Esophagus squamous epithelium (tissue), 5 donors: Measurements from ENCODE around the gene CNIH2. TPM values are rescaled to one million over a fixed set of nuclear protein-coding genes. Genes with fewer than 3 reads are reported as not detected.

Experiments used
- DNase-seq: peaks from one replicate; lab custom pipeline; 2025; lab: John Stamatoyannopoulos, UW
- H3K27ac ChIP-seq, 4 donors: fragments of 200-600 bp; sonication (generic); one replicate each; pipeline ENCODE4 v1.5.1; 2016 to 2019; ENCODE audit warnings: mild to moderate bottlenecking in 1 of 4
- H3K27me3 ChIP-seq, 4 donors: fragments of 200-600 bp; sonication (generic); 1 replicate in 3 of 4; 2 replicates in 1 of 4; pipeline versions ENCODE4 v1.5.1 to v1.6.0; 2017 to 2021; ENCODE audit warnings: antibody characterized with exemption in 1 of 4
- H3K36me3 ChIP-seq, 3 donors: fragments of 200-600 bp; sonication (generic); one replicate each; pipeline ENCODE4 v1.5.1; 2016 to 2019
- H3K4me1 ChIP-seq, 3 donors: fragments of 200-600 bp; sonication (generic); one replicate each; pipeline ENCODE4 v1.5.1; 2017 to 2019
- H3K4me3 ChIP-seq, 4 donors: fragments of 200-600 bp; sonication (generic); 1 replicate in 3 of 4; 2 replicates in 1 of 4; pipeline ENCODE4 v1.5.1; 2016 to 2019; ENCODE audit warnings: mild to moderate bottlenecking in 2 of 4, moderate library complexity in 1 of 4
- H3K9me3 ChIP-seq, 3 donors: fragments of 200-600 bp; sonication (generic); one replicate each; pipeline ENCODE4 v1.5.1; 2016 to 2019
- POLR2A ChIP-seq, 4 donors: fragments of 450-650 bp; IDR thresholded peaks; one replicate each; pipeline ENCODE4 v1.6.1; 2017; ENCODE audit warnings: antibody characterized with exemption in 4 of 4, mild to moderate bottlenecking in 4 of 4, moderate library complexity in 3 of 4
- WGBS, 2 donors: methylation state at CpG; one replicate each; pipeline ENCODE4 v1.1.5; 2018; 5-methylcytosine and 5-hydroxymethylcytosine counted together
- intact Hi-C: fragments of 100-400 bp; cut with DNase I; formaldehyde crosslinking; loops from one replicate; pipeline ENCODE4 v1.15.0; 2022
- total RNA-seq, 4 donors: library from RNA; depleted of rRNA; stranded (reverse); fragments of >200 nt; gene quantifications; one replicate each; pipeline ENCODE4 v1.1.0, GENCODE V29; 2016
- TF ChIP-seq, protein P1 (sequence below), 6 experiments: fragments of 450-650 bp in 4 of 6; fragments of 200-600 bp in 2 of 6; sonication (generic) in 2 of 6; IDR thresholded peaks; one replicate each; pipeline ENCODE4 v1.5.1; 2016 to 2019; ENCODE audit warnings: antibody characterized with exemption in 6 of 6, mild to moderate bottlenecking in 4 of 6, moderate library complexity in 4 of 6
- donor health status: DM: yes; HTN: yes; CAD: no.

CNIH2 gene
- total RNA-seq, 4 donors from 2014 or later = 0.48 to 0.70 TPM; not detected in 2

DNA sequence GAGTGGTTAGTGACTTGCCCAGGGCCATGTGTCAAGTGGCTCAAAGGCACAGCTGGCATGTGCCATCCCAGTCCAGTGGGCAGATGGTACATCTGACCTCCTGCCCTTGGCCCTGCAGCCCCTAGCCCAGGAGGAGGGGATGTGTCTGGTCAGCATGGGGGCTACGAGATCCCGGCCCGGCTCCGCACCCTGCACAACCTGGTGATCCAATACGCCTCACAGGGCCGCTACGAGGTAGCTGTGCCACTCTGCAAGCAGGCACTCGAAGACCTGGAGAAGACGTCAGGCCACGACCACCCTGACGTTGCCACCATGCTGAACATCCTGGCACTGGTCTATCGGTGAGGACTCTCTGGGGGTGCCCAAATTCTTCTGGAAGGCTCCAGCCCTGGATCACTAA is 15.3 kb upstream of the CNIH2 start:
- 86 to 92% methylated on average over 7 to 11 of the region's 12 CpGs for WGBS, 2 donors
- peaks cover 14 to 36% (median 16%) of the 10 kb centered on the region in 3 donors for H3K4me1 ChIP-seq
- no peak for DNase-seq

DNA sequence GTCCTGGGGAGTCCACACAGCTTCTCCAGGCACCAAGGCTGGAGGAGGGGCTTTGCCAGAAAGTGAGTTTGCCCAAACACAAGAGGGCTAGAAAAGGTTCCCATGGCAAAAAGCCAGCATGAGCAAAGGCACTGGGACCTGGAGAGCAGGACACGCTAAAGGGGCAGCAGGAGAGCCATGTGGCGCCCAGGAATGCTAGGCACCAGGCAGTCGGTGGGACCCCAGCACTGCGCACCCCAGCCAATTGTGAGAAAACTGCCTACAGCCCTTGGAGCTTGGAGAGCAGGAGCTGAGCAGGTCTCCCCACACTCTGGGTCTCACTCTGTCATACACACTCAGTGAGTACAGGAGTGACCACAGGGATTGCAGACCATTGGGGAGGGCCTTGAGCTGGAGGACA is 14.7 kb upstream of the CNIH2 start:
- intact Hi-C loops = no loop called here
- Histone ChIP-seq H3K4me3 (no peak overlapping the region), H3K9me3 (no peaks in the 10 kb centered on the region), H3K36me3 (peaks cover 0 to 73% (median 11%) of the 10 kb centered on the region in 3 donors), H3K27ac (no peak overlapping the region), H3K4me1 (peaks cover 14 to 40% (median 16%) of the 10 kb centered on the region in 3 donors), H3K27me3 (no peaks in the 10 kb centered on the region)
- WGBS, 2 donors = 100% methylated on average over 1 to 2 of the region's 4 CpGs
- TF ChIP-seq, protein P1, sequence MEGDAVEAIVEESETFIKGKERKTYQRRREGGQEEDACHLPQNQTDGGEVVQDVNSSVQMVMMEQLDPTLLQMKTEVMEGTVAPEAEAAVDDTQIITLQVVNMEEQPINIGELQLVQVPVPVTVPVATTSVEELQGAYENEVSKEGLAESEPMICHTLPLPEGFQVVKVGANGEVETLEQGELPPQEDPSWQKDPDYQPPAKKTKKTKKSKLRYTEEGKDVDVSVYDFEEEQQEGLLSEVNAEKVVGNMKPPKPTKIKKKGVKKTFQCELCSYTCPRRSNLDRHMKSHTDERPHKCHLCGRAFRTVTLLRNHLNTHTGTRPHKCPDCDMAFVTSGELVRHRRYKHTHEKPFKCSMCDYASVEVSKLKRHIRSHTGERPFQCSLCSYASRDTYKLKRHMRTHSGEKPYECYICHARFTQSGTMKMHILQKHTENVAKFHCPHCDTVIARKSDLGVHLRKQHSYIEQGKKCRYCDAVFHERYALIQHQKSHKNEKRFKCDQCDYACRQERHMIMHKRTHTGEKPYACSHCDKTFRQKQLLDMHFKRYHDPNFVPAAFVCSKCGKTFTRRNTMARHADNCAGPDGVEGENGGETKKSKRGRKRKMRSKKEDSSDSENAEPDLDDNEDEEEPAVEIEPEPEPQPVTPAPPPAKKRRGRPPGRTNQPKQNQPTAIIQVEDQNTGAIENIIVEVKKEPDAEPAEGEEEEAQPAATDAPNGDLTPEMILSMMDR (IDR thresholded peaks at IDR 0.05) = no peak
- no peak for TF ChIP-seq POLR2A (IDR thresholded peaks at IDR 0.05)
- no peak for DNase-seq

More for the DNA sequence above, 15.3 kb upstream of the CNIH2 start:
- peaks cover 0 to 73% (median 11%) of the 10 kb centered on the region in 3 donors for H3K36me3 ChIP-seq
- no peak overlapping the region for H3K27ac ChIP-seq
- no peaks in the 10 kb centered on the region for H3K27me3 ChIP-seq
- TF ChIP-seq POLR2A (IDR thresholded peaks at IDR 0.05) = no peak
- TF ChIP-seq, protein P1 (IDR thresholded peaks at IDR 0.05) = no peak
- no peaks in the 10 kb centered on the region for H3K9me3 ChIP-seq
- intact Hi-C loops = no loop called here
- H3K4me3 ChIP-seq = no peak overlapping the region

DNA sequence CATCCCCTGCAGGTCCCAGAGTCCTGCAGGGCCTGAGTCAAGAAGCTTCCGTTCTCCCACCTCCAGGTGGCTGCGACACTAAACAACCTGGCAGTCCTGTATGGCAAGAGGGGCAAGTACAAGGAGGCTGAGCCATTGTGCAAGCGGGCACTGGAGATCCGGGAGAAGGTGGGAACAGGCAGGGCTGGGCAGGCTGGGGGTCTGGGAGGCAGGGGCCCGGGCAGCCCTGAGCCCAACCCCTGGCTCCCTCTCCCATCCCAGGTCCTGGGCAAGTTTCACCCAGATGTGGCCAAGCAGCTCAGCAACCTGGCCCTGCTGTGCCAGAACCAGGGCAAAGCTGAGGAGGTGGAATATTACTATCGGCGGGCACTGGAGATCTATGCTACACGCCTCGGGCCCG is 14.2 kb upstream of the CNIH2 start:
- no peaks in the 10 kb centered on the region for H3K9me3 ChIP-seq
- H3K36me3 ChIP-seq = peaks cover 0 to 73% (median 11%) of the 10 kb centered on the region in 3 donors
- H3K27ac ChIP-seq = no peak overlapping the region
- H3K4me1 ChIP-seq = peaks cover 10 to 34% (median 11%) of the 10 kb centered on the region in 3 donors
- H3K27me3 ChIP-seq = no peaks in the 10 kb centered on the region
- TF ChIP-seq, protein P1 (IDR thresholded peaks at IDR 0.05) = no peak
- TF ChIP-seq POLR2A (IDR thresholded peaks at IDR 0.05) = no peak
- no peak overlapping the region for H3K4me3 ChIP-seq
- no peak for DNase-seq
- WGBS, 2 donors = 100% methylated on average over 5 of the region's 10 CpGs; no CpG with 5 or more reads in 1 of the 2 donors
- intact Hi-C loops = no loop called here

DNA sequence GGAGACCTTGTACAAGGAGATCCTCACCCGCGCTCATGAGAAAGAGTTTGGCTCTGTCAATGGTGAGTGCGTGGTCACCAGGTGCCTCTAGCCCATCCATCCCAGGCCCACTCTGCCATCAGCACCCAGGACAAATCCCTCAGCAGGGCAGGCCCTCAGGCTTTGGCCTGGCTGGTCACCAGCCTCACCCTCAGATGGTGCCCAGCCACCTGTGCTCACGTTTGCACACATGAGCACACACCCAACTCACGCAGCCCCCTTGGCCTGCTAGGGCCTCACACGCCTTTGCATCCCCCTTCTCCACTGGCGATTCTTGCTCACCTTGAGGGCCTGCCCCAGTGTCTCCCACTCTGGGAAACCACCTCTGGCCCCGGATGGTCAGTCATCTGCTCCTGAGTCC is 13.6 kb upstream of the CNIH2 start:
- Histone ChIP-seq H3K4me1 (peaks cover 9 to 33% (median 10%) of the 10 kb centered on the region in 3 donors), H3K27ac (no peak overlapping the region), H3K9me3 (no peaks in the 10 kb centered on the region), H3K4me3 (no peak overlapping the region), H3K27me3 (no peaks in the 10 kb centered on the region), H3K36me3 (peaks cover 0 to 71% (median 11%) of the 10 kb centered on the region in 3 donors)
- WGBS, 2 donors = 90% methylated on average over 8 of the region's 8 CpGs
- TF ChIP-seq, protein P1 (IDR thresholded peaks at IDR 0.05) = no peak
- no peak for TF ChIP-seq POLR2A (IDR thresholded peaks at IDR 0.05)
- intact Hi-C loops = no loop called here
- no peak for DNase-seq

DNA sequence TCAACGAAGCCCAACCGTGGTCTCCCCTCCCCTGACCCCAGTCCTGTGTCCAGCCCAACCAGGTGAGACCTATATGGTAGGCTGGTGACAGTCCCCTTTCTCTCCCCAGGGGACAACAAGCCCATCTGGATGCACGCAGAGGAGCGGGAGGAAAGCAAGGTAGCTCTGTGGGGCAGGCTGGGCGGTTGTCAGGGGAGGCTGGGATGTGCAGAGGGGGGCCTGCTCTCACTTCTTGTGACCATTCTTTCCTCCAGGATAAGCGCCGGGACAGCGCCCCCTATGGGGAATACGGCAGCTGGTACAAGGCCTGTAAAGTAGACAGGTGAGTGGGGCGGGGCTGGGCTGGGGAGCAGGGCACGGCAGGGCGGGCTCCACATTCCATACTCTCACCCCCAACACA is 13.1 kb upstream of the CNIH2 start:
- H3K4me3 ChIP-seq = no peak overlapping the region
- H3K27ac ChIP-seq = no peak overlapping the region
- TF ChIP-seq, protein P1 (IDR thresholded peaks at IDR 0.05) = peak in 3 of 6 experiments; percentile 21 to 52 (median 23)
- no peak for TF ChIP-seq POLR2A (IDR thresholded peaks at IDR 0.05)
- H3K36me3 ChIP-seq = peaks cover 0 to 65% (median 11%) of the 10 kb centered on the region in 3 donors
- intact Hi-C loops = no loop called here
- no peaks in the 10 kb centered on the region for H3K27me3 ChIP-seq
- 63 to 86% methylated on average over 3 to 7 of the region's 12 CpGs for WGBS, 2 donors
- H3K4me1 ChIP-seq = peaks cover 9 to 38% (median 15%) of the 10 kb centered on the region in 3 donors
- no peaks in the 10 kb centered on the region for H3K9me3 ChIP-seq
- DNase-seq = no peak
